HT1080 (cell line): ENCODE data around the gene HS3ST2. TPM values are rescaled to one million over a fixed set of nuclear protein-coding genes. Genes with fewer than 3 reads are reported as not detected.
A peak's percentile ranks its signal among the peaks of the same experiment; 100 is the strongest.
"Not testable (repeated sequence)": the region's sequence is repeated elsewhere in the genome, so short reads cannot be mapped to it uniquely, and the experiment has no call there.

Experiments
- DNase-seq: peaks from one replicate; pipeline ENCODE4 v3.0.0-alpha.2; 2015; ENCODE audit warnings: low read depth
- total RNA-seq: library from RNA; depleted of rRNA; stranded (reverse); fragments of >200 nt; shearing (Covaris generic); gene quantifications from 2 replicates; pipeline ENCODE4 v1.2.3, GENCODE V29; 2014

Gene HS3ST2
- total RNA-seq, 1 experiment from 2014 or later = not detected

DNA sequence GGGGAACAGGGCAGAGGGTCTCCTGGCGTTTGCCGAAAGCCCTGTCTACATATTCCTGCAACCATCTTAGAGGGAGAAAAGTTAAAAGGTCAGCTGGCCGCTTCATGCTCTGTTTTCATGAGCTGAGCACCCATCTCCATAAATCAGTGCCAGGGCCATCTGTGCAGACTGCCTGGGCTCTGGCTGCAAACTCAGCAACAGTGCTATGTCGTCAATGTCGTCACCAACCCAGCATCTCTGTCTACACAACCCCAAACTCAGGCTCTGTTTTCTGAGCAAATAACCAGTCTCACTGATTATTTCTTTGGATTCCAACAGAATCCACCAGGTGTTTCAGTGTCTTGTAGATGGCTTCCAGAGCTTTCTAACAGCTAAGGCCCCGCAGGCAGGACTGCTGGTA is 65.0 kb downstream of the HS3ST2 start:
- no peak for DNase-seq

DNA sequence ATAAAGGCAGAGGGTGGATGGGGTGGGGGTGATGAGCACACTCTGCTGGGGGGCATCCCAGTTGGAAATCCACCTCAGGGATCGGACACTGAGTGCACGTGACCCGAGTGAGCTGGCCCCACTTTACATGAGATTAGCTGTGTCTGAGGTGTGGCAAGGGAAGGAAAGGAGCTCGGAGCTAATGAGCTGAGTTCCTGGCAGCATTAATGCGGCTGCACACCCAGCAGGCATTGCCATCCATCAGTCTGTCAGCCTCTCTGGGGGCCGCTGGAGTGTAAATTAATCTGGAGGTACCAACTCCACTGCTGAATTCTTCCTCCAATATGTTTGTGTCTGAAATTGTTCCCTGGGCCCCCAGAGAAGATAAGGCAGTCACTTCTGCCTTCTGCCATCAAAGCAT is 65.5 kb downstream of the HS3ST2 start:
- DNase-seq = no peak

DNA sequence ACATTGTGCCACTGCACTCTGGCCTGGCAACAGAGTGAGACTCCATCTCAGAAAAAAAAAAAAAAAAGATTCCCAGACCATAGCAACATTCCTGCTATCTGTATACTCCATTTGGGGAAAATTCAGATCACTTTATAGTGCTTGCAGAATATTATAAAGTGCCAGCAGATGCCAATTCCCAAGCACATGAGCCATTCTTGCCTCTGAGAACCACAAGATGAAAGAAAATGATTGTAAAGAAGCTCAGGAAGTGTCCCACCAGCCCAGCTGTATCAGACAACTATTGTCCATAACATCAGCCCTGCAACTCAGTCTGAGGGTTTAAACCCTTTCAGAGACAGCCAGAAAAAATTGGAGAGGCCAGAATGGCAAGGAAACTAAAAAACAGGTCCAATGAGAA is 69.0 kb downstream of the HS3ST2 start:
- DNase-seq = no peak

DNA sequence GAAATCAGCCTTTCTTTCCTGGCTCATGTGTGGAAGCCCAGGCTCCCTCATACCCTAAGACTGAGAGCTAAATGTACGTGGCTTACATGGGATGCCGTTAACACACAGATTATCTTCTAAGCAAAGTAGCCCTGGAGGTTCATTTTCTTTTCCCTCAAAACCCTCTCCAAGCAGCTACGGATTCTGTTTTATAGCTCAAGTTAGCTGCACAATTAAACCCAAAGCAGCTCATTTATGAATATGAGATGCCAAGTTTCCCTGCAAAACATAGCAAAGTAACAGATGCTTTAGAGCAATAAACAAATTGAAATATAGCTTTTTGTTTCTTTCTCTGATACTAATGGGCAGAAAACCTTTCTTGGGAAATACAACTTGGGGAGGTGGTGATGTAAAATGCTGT is 72.0 kb downstream of the HS3ST2 start:
- no peak for DNase-seq

DNA sequence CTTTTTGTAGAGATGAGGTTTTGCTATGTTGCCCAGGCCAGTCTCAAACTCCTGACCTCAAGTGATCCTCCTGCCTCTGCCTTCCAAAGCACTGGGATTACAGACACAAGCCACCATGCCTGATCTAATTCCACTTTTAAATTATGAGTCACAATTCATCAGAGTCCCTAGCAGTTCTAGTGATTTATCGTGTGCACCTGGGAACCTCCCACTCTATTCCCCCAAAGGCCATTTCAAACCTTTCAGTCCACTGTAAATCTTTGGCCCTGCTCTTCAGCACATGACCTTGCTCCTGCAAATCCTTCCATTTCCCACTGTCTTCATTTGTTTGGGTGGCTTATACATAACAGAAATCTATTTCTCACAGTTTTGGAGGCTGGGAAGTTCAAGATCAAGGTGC is 73.0 kb downstream of the HS3ST2 start:
- DNase-seq = no peak

DNA sequence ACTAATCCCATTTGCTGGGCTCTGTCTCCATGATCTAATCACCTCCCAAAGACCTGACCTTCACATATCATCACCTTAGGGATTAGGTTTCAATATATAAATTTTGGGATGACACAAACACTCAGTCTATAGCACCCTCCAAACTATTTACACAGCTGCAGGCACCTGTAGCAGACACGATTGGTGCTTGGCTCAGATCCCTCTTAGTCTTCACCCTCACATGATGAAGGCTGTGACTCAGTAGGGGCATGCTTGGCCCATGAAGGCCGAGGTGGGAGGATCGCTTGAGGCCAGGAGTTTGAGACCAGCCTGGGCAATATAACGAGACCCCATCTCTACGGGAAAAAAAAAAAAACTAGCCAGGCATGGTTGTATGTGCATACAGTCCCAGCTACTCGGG is 73.5 kb downstream of the HS3ST2 start:
- no peak for DNase-seq

DNA sequence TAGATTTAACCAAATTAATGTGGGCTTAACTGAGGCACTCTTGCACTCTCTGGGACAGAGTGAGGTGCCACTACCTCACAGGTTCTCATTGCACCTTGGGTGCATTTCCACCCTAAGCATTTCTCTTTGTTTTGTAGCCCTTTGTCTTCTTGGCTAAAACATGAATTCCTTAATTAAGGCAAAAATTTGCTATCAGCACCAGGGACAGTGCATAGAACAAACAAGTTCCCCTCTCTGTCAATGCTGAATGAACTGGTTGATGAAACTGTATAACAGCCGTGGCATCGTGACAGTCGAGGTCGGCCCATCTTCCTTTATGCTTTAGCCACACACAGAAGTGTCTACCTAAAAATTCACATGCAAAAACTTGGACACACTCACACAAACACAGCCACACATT is 74.8 kb downstream of the HS3ST2 start:
- DNase-seq = no peak

DNA sequence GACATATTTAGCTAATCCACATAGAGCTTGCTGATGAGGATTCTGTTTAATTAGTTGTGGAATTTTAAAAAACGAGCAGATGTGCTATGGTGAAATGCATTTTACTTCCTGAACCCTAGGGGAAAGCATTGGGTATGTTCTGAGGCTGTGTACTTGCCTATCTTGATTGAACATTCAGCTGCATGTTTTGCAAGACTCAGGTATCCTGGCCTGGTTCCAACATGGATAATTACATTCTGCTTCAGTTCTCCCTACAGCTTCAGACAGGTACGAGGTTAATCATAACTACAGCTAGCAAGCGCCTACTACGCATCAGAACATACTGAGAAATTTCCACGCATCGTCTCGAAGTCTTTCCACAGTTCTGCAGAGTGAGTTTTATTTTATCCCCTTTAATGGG is 77.0 kb downstream of the HS3ST2 start:
- DNase-seq = no peak

DNA sequence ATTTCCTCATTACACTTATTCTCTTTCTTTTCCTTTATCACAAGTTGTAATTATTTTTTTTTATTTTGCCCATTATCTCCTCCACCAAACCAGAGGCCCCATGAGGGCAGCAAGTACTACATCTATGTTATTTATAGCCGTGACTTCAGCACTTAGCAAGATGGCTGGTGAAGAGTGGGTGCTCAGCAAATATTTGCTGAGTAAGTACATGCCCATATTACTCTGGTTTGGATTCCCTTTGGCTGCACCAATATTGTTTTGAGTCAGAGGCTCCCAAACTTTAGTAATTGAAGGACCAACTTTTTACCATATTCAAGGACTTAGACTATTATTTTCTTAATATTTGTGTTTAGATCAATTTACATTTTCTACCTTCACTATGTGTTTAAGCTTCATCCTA is 83.2 kb downstream of the HS3ST2 start:
- no peak for DNase-seq

DNA sequence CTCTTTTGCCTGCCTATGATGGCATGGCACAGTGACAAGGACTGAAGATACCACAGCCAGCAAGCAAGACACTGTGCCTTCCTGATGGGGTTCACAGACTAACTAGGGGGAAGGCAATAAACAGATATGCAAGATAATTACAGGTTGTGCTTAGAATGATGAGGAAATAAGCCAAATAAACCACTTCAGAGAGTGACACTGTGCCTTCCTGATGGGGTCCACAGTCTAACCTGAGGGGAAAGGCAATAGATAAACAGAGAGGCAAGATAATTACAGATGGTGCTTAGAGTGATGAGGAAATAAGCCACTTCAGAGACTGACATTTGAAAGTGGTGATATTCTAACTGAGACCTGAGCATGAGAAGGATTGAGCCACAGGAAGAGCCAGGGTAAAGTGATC is 84.2 kb downstream of the HS3ST2 start:
- no peak for DNase-seq

DNA sequence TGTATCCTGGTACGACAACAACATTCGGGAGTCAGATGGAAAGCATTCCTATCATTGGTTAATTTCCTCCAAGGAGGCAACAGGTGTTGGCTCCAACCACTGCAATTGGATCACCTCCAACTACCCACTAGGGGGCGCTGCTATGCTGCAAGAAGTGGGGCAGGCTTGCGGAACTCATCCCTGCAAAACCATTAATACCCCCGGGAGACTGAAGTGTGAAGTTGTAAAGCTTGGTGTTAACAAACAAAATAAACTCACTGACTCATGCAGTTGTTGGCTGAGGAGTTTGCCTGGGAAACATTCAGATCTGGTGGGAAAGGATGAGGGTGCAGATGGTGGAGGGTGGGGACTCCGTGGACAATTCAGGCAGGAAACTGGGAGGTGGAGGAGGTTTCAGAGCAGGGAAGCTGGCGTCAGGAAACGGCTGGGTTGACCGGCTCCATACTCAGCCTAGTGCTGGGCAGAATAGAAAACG is 84.9 kb downstream of the HS3ST2 start:
- DNase-seq = peak; percentile 28

DNA sequence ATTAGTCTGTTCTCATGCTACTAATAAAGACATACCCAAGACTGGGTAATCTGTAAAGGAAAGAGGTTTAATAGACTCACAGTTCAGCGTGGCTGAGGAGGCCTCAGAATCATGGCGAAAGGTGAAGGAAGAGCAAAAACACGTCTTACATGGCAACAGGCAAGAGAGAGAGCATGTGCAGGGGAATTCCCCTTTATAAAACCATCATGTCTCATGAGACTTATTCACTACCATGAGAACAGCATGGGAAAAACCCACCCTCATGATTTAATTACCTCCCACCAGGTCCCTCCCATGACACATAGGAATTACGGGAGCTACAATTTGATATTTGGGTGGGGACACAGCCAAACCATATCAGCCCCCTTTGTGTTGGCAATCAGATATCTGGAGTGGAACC is 85.6 kb downstream of the HS3ST2 start:
- not testable (repeated sequence) for DNase-seq

DNA sequence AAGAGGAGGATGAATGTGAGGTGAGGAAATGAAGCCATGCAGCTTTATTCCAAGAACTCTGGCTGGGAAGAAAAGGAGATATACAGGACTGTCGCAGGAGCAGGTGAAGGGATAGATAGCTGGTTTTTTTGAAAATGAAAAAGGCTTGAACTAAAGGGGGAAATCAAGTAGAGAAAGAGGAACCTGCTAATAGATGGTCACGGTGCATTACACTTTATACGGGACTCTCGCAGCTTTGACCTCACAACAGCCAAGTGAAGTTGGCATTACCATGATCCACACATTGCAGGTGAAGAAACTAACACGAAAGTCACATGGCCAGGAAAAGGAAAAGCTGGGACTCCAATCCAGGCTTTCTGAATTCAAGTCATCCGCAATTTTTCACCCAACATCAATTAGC is 86.9 kb downstream of the HS3ST2 start:
- no peak for DNase-seq

DNA sequence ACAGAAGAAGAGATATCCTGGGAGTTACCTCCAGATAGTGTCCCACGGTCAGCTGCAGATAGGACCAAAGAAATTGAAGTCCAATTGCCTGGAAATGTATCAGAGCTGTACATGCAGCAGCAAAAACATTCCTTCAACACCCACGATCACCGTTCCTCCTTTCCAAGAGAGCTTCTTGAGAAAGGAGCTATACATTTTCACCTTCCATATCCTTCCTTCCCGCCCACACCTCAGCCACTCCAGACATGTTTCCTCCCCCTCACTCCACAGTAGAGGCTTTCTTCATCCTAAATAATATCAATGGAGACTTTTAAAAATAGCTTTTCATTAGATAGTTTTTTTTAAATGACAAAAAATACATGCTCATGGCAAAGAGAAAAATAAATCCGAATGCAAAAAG is 87.6 kb downstream of the HS3ST2 start:
- DNase-seq = no peak

DNA sequence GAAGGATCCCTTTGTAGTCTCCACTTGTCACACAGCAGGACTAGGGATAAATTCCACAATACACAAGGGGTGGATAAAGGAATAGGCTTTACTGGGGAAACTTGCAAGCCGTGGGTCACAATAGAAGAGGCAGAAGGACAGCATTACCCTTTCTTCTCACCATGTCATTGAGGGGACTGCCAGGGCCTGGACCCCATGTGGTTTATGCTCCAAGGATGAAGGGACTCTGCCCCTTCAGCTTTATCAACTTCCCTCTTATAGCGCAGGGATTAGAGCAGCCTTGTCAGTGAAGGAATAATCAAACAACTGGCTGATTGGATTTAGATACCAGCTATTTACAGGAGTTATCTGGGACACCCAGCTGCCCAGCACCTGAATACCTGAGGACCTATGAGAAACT is 89.8 kb downstream of the HS3ST2 start:
- DNase-seq = no peak

DNA sequence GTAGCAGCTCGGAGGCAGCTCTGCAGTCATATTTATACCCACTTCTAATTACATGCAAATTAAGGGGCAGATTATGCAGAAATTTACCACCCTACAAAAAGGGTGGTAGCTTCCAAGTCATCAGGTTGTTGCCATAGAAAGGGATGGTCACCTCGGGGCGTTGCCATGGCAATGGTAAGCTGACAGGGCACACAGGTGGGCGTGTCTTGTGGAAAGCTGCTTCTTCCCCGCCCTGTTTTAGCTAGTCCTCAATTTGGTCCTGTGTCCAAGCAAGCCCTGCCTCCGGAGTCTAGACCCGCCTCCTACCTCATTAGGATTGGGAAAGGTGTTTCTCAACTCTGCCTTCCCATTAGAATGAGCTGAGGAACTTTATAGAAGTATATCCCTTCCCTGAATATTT is 98.7 kb downstream of the HS3ST2 start:
- no peak for DNase-seq

DNA sequence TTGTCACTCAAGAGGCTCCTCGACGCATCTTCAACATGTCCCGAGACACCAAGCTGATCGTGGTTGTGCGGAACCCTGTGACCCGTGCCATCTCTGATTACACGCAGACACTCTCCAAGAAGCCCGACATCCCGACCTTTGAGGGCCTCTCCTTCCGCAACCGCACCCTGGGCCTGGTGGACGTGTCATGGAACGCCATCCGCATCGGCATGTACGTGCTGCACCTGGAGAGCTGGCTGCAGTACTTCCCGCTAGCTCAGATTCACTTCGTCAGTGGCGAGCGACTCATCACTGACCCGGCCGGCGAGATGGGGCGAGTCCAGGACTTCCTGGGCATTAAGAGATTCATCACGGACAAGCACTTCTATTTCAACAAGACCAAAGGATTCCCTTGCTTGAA is 101.0 kb downstream of the HS3ST2 start:
- no peak for DNase-seq

DNA sequence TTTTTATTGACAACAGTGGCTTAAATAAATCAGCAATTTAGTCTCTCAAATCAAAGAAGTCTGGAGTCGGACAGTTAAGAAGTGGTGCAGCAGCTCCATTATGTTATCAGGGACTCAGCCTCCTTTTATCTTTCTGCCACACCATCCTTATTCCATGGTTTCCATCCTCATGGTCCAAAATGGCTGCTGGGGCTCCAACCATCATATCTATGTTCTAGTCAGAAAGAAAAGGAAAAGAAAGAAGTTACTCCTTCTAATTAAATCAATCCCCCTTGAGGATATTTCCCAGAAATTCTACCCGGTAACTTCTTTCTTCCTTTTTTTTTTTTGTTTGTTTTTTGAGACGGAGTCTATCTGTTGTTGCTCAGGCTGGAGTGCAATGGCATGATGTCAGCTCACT is 109.5 kb downstream of the HS3ST2 start:
- no peak for DNase-seq

DNA sequence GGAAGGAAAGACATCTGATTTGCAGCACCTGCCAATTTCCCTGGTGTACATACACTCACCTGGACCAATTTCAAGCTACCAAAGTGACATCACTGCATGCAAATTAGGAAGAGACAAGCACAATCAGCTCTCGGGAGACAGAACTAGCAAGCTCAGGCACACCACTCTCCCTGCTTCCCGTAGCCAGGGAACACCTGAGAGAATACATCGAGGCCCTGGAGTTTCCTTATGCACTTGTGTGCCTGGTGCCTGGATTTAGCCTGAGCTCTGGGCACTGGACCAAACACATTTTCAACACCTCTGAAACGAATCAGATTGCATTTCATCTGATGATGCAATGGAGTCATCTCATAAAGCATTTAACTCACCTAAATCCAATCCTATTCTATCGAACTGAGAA is 110.5 kb downstream of the HS3ST2 start:
- no peak for DNase-seq

DNA sequence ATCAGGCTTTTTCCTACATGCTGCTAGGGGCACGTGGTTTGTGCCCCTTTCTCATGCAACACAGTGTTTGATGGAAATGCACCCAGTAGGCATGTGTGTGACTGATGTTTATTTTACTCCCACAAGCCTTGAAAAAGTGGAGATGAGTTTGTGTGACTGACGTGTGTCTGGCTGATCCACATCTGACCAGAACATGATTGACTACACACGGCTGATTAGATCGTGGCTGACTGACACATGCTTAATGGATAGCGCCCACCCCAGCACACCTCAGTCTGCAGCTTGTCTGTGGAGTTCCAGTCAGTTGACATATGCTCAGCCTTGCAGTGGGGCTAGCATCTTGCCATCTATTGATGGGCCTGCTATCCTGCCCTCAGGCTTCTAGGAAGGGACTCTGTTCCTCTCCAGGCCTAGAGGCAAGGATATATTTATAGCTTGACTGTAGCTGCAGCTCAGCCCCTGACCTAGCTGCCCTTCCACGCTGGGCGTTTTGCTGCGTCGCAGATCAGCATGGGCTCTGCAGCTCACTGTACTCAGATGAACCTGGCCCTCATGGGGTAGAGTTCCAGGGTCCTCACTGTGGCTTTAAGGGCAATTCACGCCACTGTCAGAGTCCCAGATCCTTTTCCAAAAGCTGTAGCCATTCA is 112.3 kb downstream of the HS3ST2 start:
- no peak for DNase-seq

DNA sequence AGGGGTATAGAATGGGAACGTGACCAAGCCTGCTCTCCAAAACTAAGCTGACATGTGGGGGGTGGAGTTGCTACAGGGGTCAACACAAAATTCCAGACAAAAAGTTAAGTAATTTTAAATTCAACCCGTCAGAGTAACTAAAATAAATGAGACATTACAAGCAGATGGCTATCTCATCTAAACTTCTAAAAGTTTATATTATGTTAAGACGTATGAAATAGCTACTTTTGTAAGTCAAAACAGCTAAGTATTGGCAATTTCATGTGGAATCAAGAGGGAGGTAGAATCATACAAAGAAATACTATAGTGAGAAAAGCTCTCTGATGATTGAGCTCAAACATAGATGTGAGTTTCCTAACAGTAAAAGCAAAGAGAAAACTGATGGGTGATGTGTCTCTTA is 113.3 kb downstream of the HS3ST2 start:
- no peak for DNase-seq

DNA sequence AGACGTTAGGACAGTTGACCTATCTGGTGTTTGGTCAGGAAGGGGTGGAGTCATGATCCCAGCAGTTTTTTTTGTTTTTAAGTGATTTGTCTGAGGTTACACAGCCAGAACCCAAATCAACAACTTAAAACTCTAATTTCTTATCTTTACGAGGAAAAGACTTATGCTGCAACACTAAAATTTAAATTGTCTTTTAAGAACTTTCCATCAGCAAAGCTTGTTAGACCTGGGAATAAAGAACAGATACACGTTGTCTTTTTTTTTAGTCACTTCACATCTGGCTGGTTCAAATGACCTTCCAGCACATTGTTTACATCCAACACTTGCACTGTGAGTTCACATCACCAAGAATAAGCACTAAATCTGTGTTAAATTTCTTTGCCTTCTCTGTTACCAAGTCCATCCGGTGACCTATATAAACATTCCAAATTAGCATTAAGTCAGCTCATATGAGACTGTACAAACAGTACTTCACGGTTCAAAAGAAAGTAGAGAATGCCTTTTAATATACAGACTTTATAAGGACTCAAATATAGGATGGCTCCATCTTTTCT is 115.0 kb downstream of the HS3ST2 start:
- DNase-seq = no peak

DNA sequence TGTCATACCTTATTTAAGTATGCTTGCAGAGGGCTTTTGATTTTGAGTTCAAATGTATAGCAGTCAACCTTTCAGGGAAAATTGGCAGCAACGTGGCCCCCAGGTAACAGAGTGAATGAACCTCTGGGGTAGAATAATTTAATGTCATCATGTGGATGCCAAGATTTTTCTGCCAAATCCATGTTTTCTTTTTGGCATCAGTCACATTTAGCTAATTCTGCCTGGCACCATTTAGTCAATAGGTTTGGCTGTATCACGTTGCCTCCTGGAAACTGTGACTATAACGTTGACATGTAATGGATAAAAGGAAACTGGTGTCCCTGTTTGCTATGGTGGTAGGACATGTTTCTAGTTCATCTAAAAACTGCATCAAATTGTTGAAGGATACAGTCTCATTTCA is 115.5 kb downstream of the HS3ST2 start:
- no peak for DNase-seq
